ENCODE measurements around the gene CNTN4. TPM values are rescaled to one million over a fixed set of nuclear protein-coding genes. Genes with fewer than 3 reads are reported as not detected.

CNTN4 gene
- total and polyA plus RNA-seq, 2 donors (not counting 3 experiments of a cell fraction or from before 2014, with no cell fraction given) = not detected

GRCh38 chr3:2391896-2392295 is 293.2 kb downstream of the CNTN4 start:
- DNase-seq (ENCODE audit: low read depth, low spot score) (no peak), FAIRE-seq (no peak)
- H3K36me3 ChIP-seq (ENCODE audit: control insufficient read depth in 2 of 2, extremely low read depth in 1 of 2, insufficient read depth in 2 of 2, low read length in 2 of 2) = no peaks in the 10 kb centered on the region
- H3K4me1 ChIP-seq (ENCODE audit: control insufficient read depth, extremely low read depth, insufficient read depth, low read length) = no peaks in the 10 kb centered on the region
- no peak overlapping the region for H2AFZ ChIP-seq (ENCODE audit: low read depth, low read length)
- ChIA-PET CTCF (no interaction called here), POLR2A (no interaction called here)
- no peaks in the 10 kb centered on the region for H3K9me1 ChIP-seq (replicated peaks; ENCODE audit: control insufficient read depth, extremely low read depth, insufficient read depth, low read length)
- H3K79me2 ChIP-seq (ENCODE audit: control insufficient read depth, insufficient read depth, low read length) = no peaks in the 10 kb centered on the region
- intact Hi-C loops (cut with micrococcal nuclease) = no loop called here
- H3K9me3 ChIP-seq (replicated peaks; ENCODE audit: control insufficient read depth, insufficient read depth, low read length) = peaks cover 2% of the 10 kb centered on the region
- no peaks in the 10 kb centered on the region for H3K27me3 ChIP-seq (ENCODE audit: control insufficient read depth in 2 of 2, insufficient read depth in 2 of 2, low read length in 2 of 2)
- BruUV-seq (replicated peaks) = no TSS peak
- H3K9ac ChIP-seq (replicated peaks; ENCODE audit: extremely low read depth, insufficient read depth, low read length) = no peak overlapping the region
- dilution Hi-C loops (cut with MboI; ENCODE audit: extremely low pct_ligation_motif_present, low sequenced_read_pairs) = no loop called here
- H3K4me3 ChIP-seq (replicated peaks in 1 of 3; ENCODE audit: insufficient read depth in 1 of 3, low read depth in 1 of 3, low read length in 3 of 3) = no peak overlapping the region
- no peaks in the 10 kb centered on the region for H4K20me1 ChIP-seq (replicated peaks; ENCODE audit: control insufficient read depth, extremely low read depth, insufficient read depth, low read length)
- TF ChIP-seq MYC (IDR thresholded peaks at IDR 0.05; ENCODE audit: low read depth, low read length) (no peak), FOS (IDR thresholded peaks at IDR 0.05; ENCODE audit: borderline replicate concordance, insufficient read depth, low read length) (no peak), EZH2 (IDR thresholded peaks at IDR 0.05; ENCODE audit: borderline replicate concordance, low read depth, low read length, severe bottlenecking) (no peak), JUN (IDR thresholded peaks at IDR 0.05; ENCODE audit: borderline replicate concordance, insufficient read depth, insufficient read length, low read depth) (no peak), GATA2 (IDR thresholded peaks at IDR 0.05; ENCODE audit: insufficient read depth, insufficient read length, low read depth, low read length) (no peak), POLR2AphosphoS5 (IDR thresholded peaks at IDR 0.05; ENCODE audit: insufficient read depth, low read depth, low read length) (no peak), CTCF (IDR thresholded peaks at IDR 0.05; ENCODE audit: extremely low read depth in 1 of 2, insufficient read depth in 1 of 2, low read depth in 1 of 2, low read length in 2 of 2) (no peak), POLR2A (IDR thresholded peaks at IDR 0.05; ENCODE audit: low read depth, low read length) (no peak)
- TF ChIP-seq, protein P1, sequence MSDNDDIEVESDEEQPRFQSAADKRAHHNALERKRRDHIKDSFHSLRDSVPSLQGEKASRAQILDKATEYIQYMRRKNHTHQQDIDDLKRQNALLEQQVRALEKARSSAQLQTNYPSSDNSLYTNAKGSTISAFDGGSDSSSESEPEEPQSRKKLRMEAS (IDR thresholded peaks at IDR 0.05; ENCODE audit: insufficient read depth, insufficient read length) = no peak
- H3K4me2 ChIP-seq (ENCODE audit: insufficient read depth, low read length) = no peak overlapping the region
- H3K27ac ChIP-seq (ENCODE audit: insufficient read depth, low read depth, low read length) = no peak overlapping the region

Data from endothelial cell of umbilical vein (primary cell).